ENCODE data around the gene ABCC4. TPM values are rescaled to one million over a fixed set of nuclear protein-coding genes. Genes with fewer than 3 reads are reported as not detected.

The ABCC4 gene
- total and polyA plus RNA-seq, 9 of the 15 experiments (the other 6 are each of a cell fraction or from before 2014, with no cell fraction given): 9.4 to 46.1 (median 25.4) TPM

- TF ChIP-seq, protein P1, sequence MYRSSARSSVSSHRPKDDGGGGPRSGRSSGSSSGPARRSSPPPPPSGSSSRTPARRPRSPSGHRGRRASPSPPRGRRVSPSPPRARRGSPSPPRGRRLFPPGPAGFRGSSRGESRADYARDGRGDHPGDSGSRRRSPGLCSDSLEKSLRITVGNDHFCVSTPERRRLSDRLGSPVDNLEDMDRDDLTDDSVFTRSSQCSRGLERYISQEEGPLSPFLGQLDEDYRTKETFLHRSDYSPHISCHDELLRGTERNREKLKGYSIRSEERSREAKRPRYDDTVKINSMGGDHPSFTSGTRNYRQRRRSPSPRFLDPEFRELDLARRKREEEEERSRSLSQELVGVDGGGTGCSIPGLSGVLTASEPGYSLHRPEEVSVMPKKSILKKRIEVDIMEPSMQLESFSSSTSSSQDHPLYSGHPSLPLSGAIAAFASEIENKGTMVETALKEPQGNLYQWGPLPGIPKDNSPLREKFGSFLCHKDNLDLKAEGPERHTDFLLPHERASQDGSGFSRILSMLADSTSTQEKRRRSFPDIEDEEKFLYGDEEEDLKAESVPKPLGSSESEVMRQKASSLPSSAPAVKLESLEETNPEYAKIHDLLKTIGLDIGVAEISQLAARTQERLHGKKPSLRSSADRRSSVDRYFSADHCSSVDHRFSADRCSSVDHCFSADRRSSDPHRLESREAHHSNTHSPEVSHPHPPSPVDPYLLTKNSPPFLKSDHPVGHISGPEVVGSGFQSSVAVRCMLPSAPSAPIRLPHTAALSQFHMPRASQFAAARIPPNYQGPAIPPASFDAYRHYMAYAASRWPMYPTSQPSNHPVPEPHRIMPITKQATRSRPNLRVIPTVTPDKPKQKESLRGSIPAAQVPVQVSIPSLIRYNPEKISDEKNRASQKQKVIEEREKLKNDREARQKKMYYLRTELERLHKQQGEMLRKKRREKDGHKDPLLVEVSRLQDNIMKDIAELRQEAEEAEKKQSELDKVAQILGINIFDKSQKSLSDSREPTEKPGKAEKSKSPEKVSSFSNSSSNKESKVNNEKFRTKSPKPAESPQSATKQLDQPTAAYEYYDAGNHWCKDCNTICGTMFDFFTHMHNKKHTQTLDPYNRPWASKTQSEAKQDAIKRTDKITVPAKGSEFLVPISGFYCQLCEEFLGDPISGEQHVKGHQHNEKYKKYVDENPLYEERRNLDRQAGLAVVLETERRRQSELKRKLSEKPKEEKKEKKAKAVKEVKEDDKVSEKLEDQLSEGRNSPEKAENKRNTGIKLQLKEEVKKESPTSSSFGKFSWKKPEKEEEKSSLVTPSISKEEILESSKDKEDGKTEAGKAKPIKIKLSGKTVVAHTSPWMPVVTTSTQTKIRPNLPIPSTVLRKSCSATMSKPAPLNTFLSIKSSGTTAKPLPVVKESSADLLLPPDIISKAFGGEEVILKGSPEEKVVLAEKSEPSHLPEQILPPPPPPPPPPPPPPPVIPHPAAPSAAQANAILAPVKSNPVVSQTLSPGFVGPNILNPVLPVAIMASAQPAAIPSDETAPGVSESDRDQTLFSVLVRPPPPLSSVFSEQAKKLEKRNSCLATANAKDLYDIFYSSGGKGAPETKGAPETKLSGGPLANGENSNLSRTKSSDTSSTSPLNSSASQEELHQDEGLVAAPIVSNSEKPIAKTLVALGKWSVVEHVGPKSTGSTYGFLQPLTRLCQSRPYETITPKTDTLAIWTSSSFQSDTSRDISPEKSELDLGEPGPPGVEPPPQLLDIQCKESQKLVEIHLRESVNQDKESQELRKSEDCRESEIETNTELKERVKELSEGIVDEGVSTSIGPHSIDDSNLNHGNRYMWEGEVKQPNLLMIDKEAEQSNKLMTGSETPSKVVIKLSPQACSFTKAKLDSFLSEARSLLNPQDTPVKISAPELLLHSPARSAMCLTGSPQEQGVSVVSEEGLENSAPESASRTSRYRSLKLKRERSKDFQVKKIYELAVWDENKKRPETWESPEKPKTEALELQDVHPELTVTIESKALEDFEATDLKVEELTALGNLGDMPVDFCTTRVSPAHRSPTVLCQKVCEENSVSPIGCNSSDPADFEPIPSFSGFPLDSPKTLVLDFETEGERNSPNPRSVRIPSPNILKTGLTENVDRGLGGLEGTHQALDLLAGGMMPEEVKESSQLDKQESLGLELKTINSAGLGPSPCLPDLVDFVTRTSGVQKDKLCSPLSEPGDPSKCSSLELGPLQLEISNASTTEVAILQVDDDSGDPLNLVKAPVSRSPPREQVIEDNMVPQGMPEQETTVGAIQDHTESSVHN (IDR thresholded peaks at IDR 0.05; ENCODE audit: borderline replicate concordance in 1 of 2, low read depth in 1 of 2): no peak
- no peak for TF ChIP-seq FOXM1 (IDR thresholded peaks at IDR 0.05; ENCODE audit: low read depth)
- TF ChIP-seq FOXM1 (CRISPR knock-in tag; IDR thresholded peaks at IDR 0.05; ENCODE audit: low read depth): no peak
- TF ChIP-seq ZBTB17 (CRISPR knock-in tag; IDR thresholded peaks at IDR 0.05): no peak
- TF ChIP-seq, protein P2, sequence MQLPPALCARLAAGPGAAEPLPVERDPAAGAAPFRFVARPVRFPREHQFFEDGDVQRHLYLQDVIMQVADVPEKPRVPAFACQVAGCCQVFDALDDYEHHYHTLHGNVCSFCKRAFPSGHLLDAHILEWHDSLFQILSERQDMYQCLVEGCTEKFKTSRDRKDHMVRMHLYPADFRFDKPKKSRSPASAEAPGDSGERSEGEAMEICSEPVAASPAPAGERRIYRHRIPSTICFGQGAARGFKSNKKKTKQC (CRISPR knock-in tag; IDR thresholded peaks at IDR 0.05): no peak
- TF ChIP-seq EP300 (IDR thresholded peaks at IDR 0.05; ENCODE audit: low read length): no peak
- TF ChIP-seq ZNF354B (CRISPR knock-in tag; IDR thresholded peaks at IDR 0.05): no peak
- TF ChIP-seq HNRNPUL1 (IDR thresholded peaks at IDR 0.05; ENCODE audit: low read length): no peak
- no peak for TF ChIP-seq BDP1 (IDR thresholded peaks at IDR 0.05; ENCODE audit: insufficient read depth, insufficient read length)
- TF ChIP-seq ZNF75A (CRISPR knock-in tag; IDR thresholded peaks at IDR 0.05): no peak
- no peak for TF ChIP-seq XRCC3 (IDR thresholded peaks at IDR 0.05)
- no peak for TF ChIP-seq PML (IDR thresholded peaks at IDR 0.05; ENCODE audit: low read length)
- no peak for TF ChIP-seq FOXJ3 (CRISPR knock-in tag; IDR thresholded peaks at IDR 0.05)
- peak; percentile 46 for TF ChIP-seq RBBP5 (IDR thresholded peaks at IDR 0.05; ENCODE audit: borderline replicate concordance, insufficient read depth, low read length, poor library complexity, severe bottlenecking)
- TF ChIP-seq SMAD4 (CRISPR knock-in tag; conservative IDR thresholded peaks at IDR 0.05): no peak
- TF ChIP-seq SAFB (IDR thresholded peaks at IDR 0.05; ENCODE audit: borderline replicate concordance, low read depth, low read length): no peak
- no peak for TF ChIP-seq ZNF41 (CRISPR knock-in tag; conservative IDR thresholded peaks at IDR 0.05)
- TF ChIP-seq CBX8 (IDR thresholded peaks at IDR 0.05; ENCODE audit: borderline replicate concordance, extremely low read depth, low read depth, low read length, poor library complexity, severe bottlenecking): no peak
- no peak for TF ChIP-seq ZNF668 (CRISPR knock-in tag; IDR thresholded peaks at IDR 0.05)
- no peak for TF ChIP-seq PCBP1 (IDR thresholded peaks at IDR 0.05; ENCODE audit: low read depth, low read length, poor library complexity, severe bottlenecking)
Observed at GRCh38 chr13:95317039-95317989, 16.1 kb upstream of the ABCC4 start (continued).

Data from K562 (cell line).